Activated CD8-positive, alpha-beta memory T cell treated with anti-CD3 and anti-CD28 coated beads, Interleukin-2, amount 10 ng/mL, durations not matched to agents 7 days and 5 days (primary cell): ENCODE results near the gene VASH2. TPM values are rescaled to one million over a fixed set of nuclear protein-coding genes. Genes with fewer than 3 reads are reported as not detected.
"Not testable (repeated sequence)": the region's sequence is repeated elsewhere in the genome, so short reads cannot be mapped to it uniquely, and the experiment has no call there.

Experiments
- ATAC-seq: fragments of 150-1000 bp; cut with Tn5 transposase; one replicate; pipeline ENCODE4 v1.10.0; 2021; ENCODE audit warnings: moderate library complexity
- CTCF ChIA-PET: fragments of 350-600 bp; sonication (Branson Sonifier 250); formaldehyde crosslinking; loops from one replicate; lab custom pipeline; 2021; ENCODE audit warnings: antibody characterized with exemption; lab: Charles Lee
- DNase-seq: peaks from one replicate; pipeline ENCODE4 v3.0.0-alpha.2; 2020
- H3K27ac Mint-ChIP-seq: one replicate; pipeline ENCODE4 v1.8.0; 2021; ENCODE audit warnings: mild to moderate bottlenecking, mixed read lengths
- H3K27me3 Mint-ChIP-seq: one replicate; pipeline ENCODE4 v1.8.0; 2021; ENCODE audit warnings: mixed read lengths
- H3K36me3 Mint-ChIP-seq: one replicate; pipeline ENCODE4 v1.8.0; 2021; ENCODE audit warnings: mild to moderate bottlenecking, mixed read lengths
- H3K4me1 Mint-ChIP-seq: one replicate; pipeline ENCODE4 v1.8.0; 2021; ENCODE audit warnings: mixed read lengths
- H3K4me3 Mint-ChIP-seq: one replicate; pipeline ENCODE4 v1.8.0; 2021; ENCODE audit warnings: mild to moderate bottlenecking, moderate library complexity, mixed read lengths
- H3K9me3 Mint-ChIP-seq: one replicate; pipeline ENCODE4 v1.8.0; 2022; ENCODE audit warnings: low read depth, mixed read lengths
- total RNA-seq, 2 experiments: library from RNA; stranded (reverse); gene quantifications; one replicate each; pipeline ENCODE4 v1.2.3, GENCODE V29; 2021

Gene VASH2
- total RNA-seq, 2 experiments from 2014 or later: 0.73 to 0.79 TPM

DNA sequence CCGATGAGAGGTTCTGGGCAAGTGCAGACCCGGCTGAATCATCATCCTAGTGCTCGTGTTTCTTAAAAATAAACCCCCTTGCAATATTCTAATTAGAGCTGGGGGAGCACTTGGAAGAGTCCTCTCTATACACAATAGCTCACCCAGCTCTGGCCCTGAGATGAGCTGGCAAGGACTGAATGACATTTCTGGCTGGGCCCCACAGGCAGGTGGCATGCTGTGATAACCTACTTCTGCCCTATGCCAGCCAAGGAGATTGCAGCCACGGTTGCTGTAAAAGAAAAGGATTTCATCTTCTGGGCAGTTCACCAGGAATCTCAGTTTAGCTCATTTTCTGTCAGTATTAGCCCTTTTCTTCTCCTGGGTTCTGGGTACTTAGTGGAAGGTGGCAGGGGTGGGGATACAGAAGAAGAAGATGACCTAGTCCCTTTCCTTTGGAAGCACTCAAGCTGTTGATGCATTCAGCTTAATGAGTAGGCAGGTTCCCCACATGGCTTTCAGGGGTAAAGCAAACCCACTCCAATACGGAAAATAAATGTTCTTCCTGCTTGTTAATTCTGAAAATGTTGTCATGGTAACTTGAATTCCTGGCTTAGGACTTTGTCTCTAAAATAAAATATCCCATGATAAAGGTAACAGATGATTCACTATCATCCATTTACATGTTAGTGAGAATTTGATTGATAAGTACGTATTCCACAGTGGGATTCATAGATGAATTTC, 32.2 kb downstream of the VASH2 start:
- Mint-ChIP-seq H3K4me1 (peaks cover 53% of the 10 kb centered on the region), H3K36me3 (peaks cover 1% of the 10 kb centered on the region), H3K27ac (no peak overlapping the region), H3K4me3 (no peak overlapping the region), H3K27me3 (no peaks in the 10 kb centered on the region), H3K9me3 (no peaks in the 10 kb centered on the region)
- CTCF ChIA-PET: interaction anchor here (0.8 kb wide), 2 partner anchors 12 to 318 kb away, joined by 3 to 4 read pairs; no protein-coding TSS in a partner anchor
- DNase-seq (peak; percentile 38), ATAC-seq (no peak)

DNA sequence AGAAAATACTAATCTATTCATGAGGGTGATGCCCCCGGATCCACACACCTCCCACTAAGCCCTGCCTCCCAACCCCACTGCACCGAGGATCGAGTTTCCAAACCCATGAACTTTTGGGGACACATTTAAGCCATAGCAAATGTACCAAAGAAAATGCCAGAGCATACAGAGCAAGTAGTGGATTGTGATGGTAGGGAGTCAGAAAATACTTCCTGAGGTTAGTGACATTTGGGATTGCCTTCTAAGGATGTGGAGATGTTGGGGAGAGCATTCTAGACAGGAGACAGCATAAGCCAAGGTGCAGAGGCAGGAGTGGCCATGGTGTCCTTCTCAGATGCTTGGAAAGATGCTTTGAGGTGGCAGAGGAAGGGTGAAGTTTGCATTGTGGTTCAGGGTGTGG, 33.1 kb downstream of the VASH2 start:
- H3K27ac Mint-ChIP-seq: no peak overlapping the region
- DNase-seq (no peak), ATAC-seq (no peak)
- H3K27me3 Mint-ChIP-seq: no peaks in the 10 kb centered on the region
- H3K36me3 Mint-ChIP-seq: peaks cover 1% of the 10 kb centered on the region
- peaks cover 44% of the 10 kb centered on the region for H3K4me1 Mint-ChIP-seq
- no peak overlapping the region for H3K4me3 Mint-ChIP-seq
- CTCF ChIA-PET: interaction anchor here (1.2 kb wide), 1 partner anchor 15 kb away, joined by 3 read pairs; no protein-coding TSS in a partner anchor
- H3K9me3 Mint-ChIP-seq: no peaks in the 10 kb centered on the region

DNA sequence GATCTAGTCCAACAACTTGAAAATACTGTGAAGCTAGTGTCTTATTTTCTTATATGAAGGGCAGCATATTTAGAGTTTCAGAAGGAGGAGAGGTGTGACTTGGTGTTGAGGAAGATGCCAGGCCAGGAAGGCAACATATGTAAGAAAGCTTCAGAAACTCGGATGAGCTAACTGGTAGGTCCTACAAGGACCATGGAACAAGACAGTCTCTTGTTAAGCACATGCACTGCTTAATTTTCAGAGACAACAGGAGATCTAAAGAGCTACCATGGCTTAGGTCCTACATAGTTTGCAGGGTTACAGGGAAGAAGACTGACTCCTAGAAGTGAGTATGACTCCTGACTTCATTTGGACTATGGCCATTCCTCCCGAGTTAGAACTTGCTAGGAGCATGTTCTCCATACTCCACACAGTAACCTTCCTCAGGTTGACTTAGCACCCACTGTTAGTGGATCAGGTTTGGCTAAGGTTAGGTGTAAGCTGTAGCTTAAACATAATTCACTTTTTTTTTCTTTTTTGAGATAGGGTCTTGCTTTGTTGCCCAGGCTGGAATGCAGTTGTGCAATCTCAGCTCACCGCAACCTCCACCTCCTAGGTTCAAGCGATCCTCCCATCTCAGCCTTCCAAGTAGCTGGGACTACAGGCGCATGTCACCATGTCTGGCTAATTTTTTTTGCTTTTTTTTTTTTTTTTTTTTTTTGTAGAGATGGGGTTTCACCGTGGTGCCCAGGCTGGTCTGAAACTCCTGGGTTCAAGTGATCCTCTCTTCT, 34.4 kb downstream of the VASH2 start:
- H3K27me3 Mint-ChIP-seq: no peaks in the 10 kb centered on the region
- CTCF ChIA-PET: interaction anchor here (0.8 to 1.2 kb wide), 4 partner anchors 11 to 529 kb away, joined by 3 to 5 read pairs (median 3); no protein-coding TSS in a partner anchor
- no peaks in the 10 kb centered on the region for H3K9me3 Mint-ChIP-seq
- DNase-seq: no peak
- peaks cover 2% of the 10 kb centered on the region for H3K36me3 Mint-ChIP-seq
- H3K4me3 Mint-ChIP-seq: no peak overlapping the region
- H3K4me1 Mint-ChIP-seq: peaks cover 32% of the 10 kb centered on the region
- ATAC-seq: no peak
- H3K27ac Mint-ChIP-seq: no peak overlapping the region

DNA sequence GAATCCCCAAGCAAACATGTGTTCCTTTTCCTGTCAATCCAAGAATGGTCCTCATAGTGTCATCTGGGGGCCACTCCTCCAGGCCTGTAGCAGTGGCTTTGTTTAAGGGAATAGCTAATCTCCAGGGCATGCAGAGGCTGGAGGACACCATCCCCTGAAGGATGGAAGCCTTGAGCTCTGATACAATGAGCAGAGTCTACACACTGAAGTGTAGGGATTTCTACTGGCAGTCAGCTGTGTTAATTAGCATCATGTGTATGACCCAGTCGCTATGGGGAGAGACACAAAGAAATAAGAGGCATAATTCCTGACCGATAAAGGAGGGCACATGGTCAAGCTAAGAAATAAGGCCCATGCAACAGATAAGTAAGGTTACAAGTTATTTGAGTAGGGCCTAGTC, 36.2 kb downstream of the VASH2 start:
- CTCF ChIA-PET: interaction anchor here (0.7 to 0.9 kb wide), 2 partner anchors 10 to 56 kb away, joined by 3 read pairs; no protein-coding TSS in a partner anchor
- Mint-ChIP-seq H3K27me3 (no peaks in the 10 kb centered on the region), H3K27ac (no peak overlapping the region), H3K4me1 (peaks cover 16% of the 10 kb centered on the region), H3K4me3 (no peak overlapping the region), H3K36me3 (peaks cover 2% of the 10 kb centered on the region), H3K9me3 (no peaks in the 10 kb centered on the region)
- no peak for DNase-seq
- ATAC-seq: no peak

GRCh38 chr1:212987702-212988322, 37.5 kb downstream of the VASH2 start:
- CTCF ChIA-PET: no interaction called here
- peaks cover 7% of the 10 kb centered on the region for H3K4me1 Mint-ChIP-seq
- DNase-seq (no peak), ATAC-seq (no peak)
- H3K36me3 Mint-ChIP-seq: peaks cover 8% of the 10 kb centered on the region
- no peak overlapping the region for H3K27ac Mint-ChIP-seq
- no peak overlapping the region for H3K4me3 Mint-ChIP-seq
- H3K9me3 Mint-ChIP-seq: no peaks in the 10 kb centered on the region
- no peaks in the 10 kb centered on the region for H3K27me3 Mint-ChIP-seq

GRCh38 chr1:212990276-212990675, 39.9 kb downstream of the VASH2 start:
- DNase-seq: no peak
- Mint-ChIP-seq H3K4me1 (no peaks in the 10 kb centered on the region), H3K27ac (no peak overlapping the region), H3K27me3 (no peaks in the 10 kb centered on the region), H3K9me3 (no peaks in the 10 kb centered on the region), H3K36me3 (peaks cover 13% of the 10 kb centered on the region), H3K4me3 (no peak overlapping the region)
- no peak for ATAC-seq
- CTCF ChIA-PET: interaction anchor here (1.1 kb wide), 2 partner anchors 129 to 325 kb away, joined by 3 to 4 read pairs; no protein-coding TSS in a partner anchor

- peaks cover 21% of the 10 kb centered on the region for H3K36me3 Mint-ChIP-seq
- H3K4me3 Mint-ChIP-seq: not testable (repeated sequence)
Observed at GRCh38 chr1:212993960-212994359, 43.6 kb downstream of the VASH2 start.

DNA sequence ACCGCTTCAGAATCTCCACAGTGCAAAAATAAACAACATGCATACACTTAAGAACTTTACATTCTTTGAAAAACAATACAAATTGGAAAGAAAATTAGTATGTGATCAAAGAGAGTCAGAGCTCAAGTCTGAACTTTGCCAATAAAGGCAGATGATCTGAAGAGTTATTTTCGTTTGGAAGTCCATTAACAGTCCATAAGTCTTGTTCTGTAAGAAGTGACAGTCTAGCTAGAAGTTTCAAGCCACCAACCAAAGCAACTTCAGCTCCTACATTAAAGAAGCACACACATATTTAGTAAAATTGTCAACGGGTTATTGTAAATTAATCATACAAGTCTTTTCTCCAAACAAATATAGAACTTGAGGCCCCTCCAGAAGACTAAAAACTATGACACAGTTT, 44.6 kb downstream of the VASH2 start:
- Mint-ChIP-seq H3K27ac (no peak overlapping the region), H3K4me1 (peaks cover 4% of the 10 kb centered on the region), H3K27me3 (no peaks in the 10 kb centered on the region), H3K9me3 (no peaks in the 10 kb centered on the region), H3K4me3 (no peak overlapping the region), H3K36me3 (peaks cover 24% of the 10 kb centered on the region)
- DNase-seq (no peak), ATAC-seq (no peak)
- CTCF ChIA-PET: interaction anchor here (0.7 to 4.9 kb wide), 21 partner anchors 9 to 538 kb away, joined by 3 to 27 read pairs (median 4); partner anchors contain the start of genes NSL1 and TATDN3

More at GRCh38 chr1:212993960-212994359, 43.6 kb downstream of the VASH2 start:
- H3K27ac Mint-ChIP-seq, H3K4me1 Mint-ChIP-seq, DNase-seq, H3K27me3 Mint-ChIP-seq, H3K9me3 Mint-ChIP-seq, ATAC-seq: not testable (repeated sequence)
- CTCF ChIA-PET: interaction anchor here (1.0 to 4.9 kb wide), 9 partner anchors 10 to 537 kb away, joined by 4 to 27 read pairs (median 5); partner anchors contain the start of genes NSL1 and TATDN3

GRCh38 chr1:213003256-213003655, 52.9 kb downstream of the VASH2 start:
- ATAC-seq (peak; percentile 92), DNase-seq (peak; percentile 42)
- Mint-ChIP-seq H3K4me3 (no peak overlapping the region), H3K27me3 (no peaks in the 10 kb centered on the region), H3K27ac (peak overlapping the region; percentile 78), H3K36me3 (peaks cover 49% of the 10 kb centered on the region), H3K4me1 (peaks cover 18% of the 10 kb centered on the region), H3K9me3 (no peaks in the 10 kb centered on the region)
- CTCF ChIA-PET: interaction anchor here (0.7 to 2.4 kb wide), 8 partner anchors 9 to 545 kb away, joined by 3 to 9 read pairs (median 4); partner anchors contain the start of gene RPS6KC1

GRCh38 chr1:213008564-213008963, 58.2 kb downstream of the VASH2 start:
- Mint-ChIP-seq H3K4me1 (peaks cover 38% of the 10 kb centered on the region), H3K27me3 (no peaks in the 10 kb centered on the region), H3K36me3 (peaks cover 60% of the 10 kb centered on the region), H3K27ac (peak overlapping the region; percentile 72), H3K4me3 (peak overlapping the region; percentile 15), H3K9me3 (no peaks in the 10 kb centered on the region)
- CTCF ChIA-PET: no interaction called here
- ATAC-seq: peak; percentile 90
- no peak for DNase-seq

DNA sequence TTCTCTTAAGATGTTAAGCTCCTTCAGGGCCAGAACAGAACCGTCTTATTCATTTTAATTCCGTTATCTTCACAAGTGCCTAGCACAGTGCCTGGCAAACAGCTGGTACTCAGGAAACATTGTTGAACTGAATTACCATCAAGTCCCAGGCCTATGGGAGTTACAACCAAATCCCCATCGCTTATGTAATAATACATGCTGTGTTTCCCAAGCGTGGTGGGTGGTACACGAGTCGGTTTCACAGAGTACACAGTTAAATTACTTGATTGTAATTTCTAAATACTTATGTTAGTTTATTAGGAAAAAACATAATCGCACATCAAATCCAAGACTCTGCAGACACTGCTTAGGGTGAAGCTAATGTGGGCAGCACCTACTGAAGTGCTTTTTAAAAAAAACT, 64.3 kb downstream of the VASH2 start:
- H3K27ac Mint-ChIP-seq: peak overlapping the region; percentile 97
- no peak for DNase-seq
- H3K27me3 Mint-ChIP-seq: peaks cover 5% of the 10 kb centered on the region
- H3K9me3 Mint-ChIP-seq: no peaks in the 10 kb centered on the region
- CTCF ChIA-PET: interaction anchor here (1.0 to 2.1 kb wide), 4 partner anchors 10 to 559 kb away, joined by 3 to 9 read pairs (median 3); no protein-coding TSS in a partner anchor
- H3K4me3 Mint-ChIP-seq: peak overlapping the region; percentile 95
- no peak for ATAC-seq
- peaks cover 25% of the 10 kb centered on the region for H3K36me3 Mint-ChIP-seq
- peaks cover 34% of the 10 kb centered on the region for H3K4me1 Mint-ChIP-seq

GRCh38 chr1:213015099-213016050, 65.0 kb downstream of the VASH2 start, which contains the start of gene ANGEL2:
Gene ANGEL2 (minus strand): TSS chr1:213015867. CDS start chr1:213015671, 196 bp downstream.
- peak; percentile 98 for ATAC-seq
- Mint-ChIP-seq H3K4me1 (peaks cover 34% of the 10 kb centered on the region), H3K9me3 (no peaks in the 10 kb centered on the region), H3K4me3 (peak within 1 kb of the TSS; percentile 95), H3K27me3 (peaks cover 6% of the 10 kb centered on the region), H3K36me3 (peaks cover 25% of the 10 kb centered on the region), H3K27ac (peak within 1 kb of the TSS; percentile 97)
- DNase-seq: peak; percentile 98
- CTCF ChIA-PET: interaction anchor here (1.0 to 1.5 kb wide), 5 partner anchors 10 to 560 kb away, joined by 3 read pairs; no protein-coding TSS in a partner anchor
